AG09309 (cell line): ENCODE data around the gene TRIM33.

Experiments used
- DNase-seq: peaks from one replicate; pipeline ENCODE4 v3.0.0-alpha.2; 2010; ENCODE audit warnings: low read depth
- H3K4me3 ChIP-seq: 2 replicates; pipeline ENCODE4 v1.5.1; 2011; ENCODE audit warnings: mild to moderate bottlenecking, low read depth, low read length, moderate library complexity; ENCODE audit not compliant: control insufficient read depth
- CTCF ChIP-seq: IDR thresholded peaks from 2 replicates; pipeline ENCODE4 v1.5.1; 2011; ENCODE audit warnings: mild to moderate bottlenecking, low read depth, low read length, inconsistent platforms; ENCODE audit not compliant: insufficient read depth, control insufficient read depth; ENCODE audit errors: missing control alignments

The TRIM33 gene

GRCh38 chr1:114550336-114550735 is 39.3 kb upstream of the TRIM33 start:
- DNase-seq: no peak
- no peak for TF ChIP-seq CTCF
- H3K4me3 ChIP-seq: no peak overlapping the region

- no peak for DNase-seq
- H3K4me3 ChIP-seq: no peak overlapping the region
- TF ChIP-seq CTCF: no peak
Measured at GRCh38 chr1:114549137-114549536, 38.1 kb upstream of the TRIM33 start.

- no peak for DNase-seq
- TF ChIP-seq CTCF: no peak
Measured at GRCh38 chr1:114547076-114547475, 36.1 kb upstream of the TRIM33 start.

GRCh38 chr1:114545796-114546195 is 34.8 kb upstream of the TRIM33 start:
- TF ChIP-seq CTCF: no peak

More at GRCh38 chr1:114547076-114547475, 36.1 kb upstream of the TRIM33 start:
- no peak overlapping the region for H3K4me3 ChIP-seq

GRCh38 chr1:114545315-114545714 is 34.3 kb upstream of the TRIM33 start:
- no peak overlapping the region for H3K4me3 ChIP-seq
- TF ChIP-seq CTCF: no peak
- DNase-seq: no peak

More at GRCh38 chr1:114545796-114546195, 34.8 kb upstream of the TRIM33 start:
- H3K4me3 ChIP-seq: no peak overlapping the region
- no peak for DNase-seq

- H3K4me3 ChIP-seq: no peak overlapping the region
- DNase-seq: no peak
- no peak for TF ChIP-seq CTCF
Measured at GRCh38 chr1:114540821-114541220, 29.8 kb upstream of the TRIM33 start.

GRCh38 chr1:114540272-114540671 is 29.3 kb upstream of the TRIM33 start:
- H3K4me3 ChIP-seq: no peak overlapping the region
- TF ChIP-seq CTCF: no peak
- no peak for DNase-seq
